Neural crest cell (in vitro differentiated cells): ENCODE data around the gene MPPE1. TPM values are rescaled to one million over a fixed set of nuclear protein-coding genes. Genes with fewer than 3 reads are reported as not detected.

Source experiments
- DNase-seq: peaks from one replicate; pipeline ENCODE4 v3.0.0; 2021; ENCODE audit warnings: low read depth, mixed read lengths, low spot score
- H3K27ac Mint-ChIP-seq: one replicate; pipeline ENCODE4 v1.8.0; 2021; ENCODE audit warnings: mild to moderate bottlenecking, mixed read lengths; ENCODE audit not compliant: unreplicated experiment
- H3K27me3 Mint-ChIP-seq: 2 replicates; pipeline ENCODE4 v1.8.0; 2021; ENCODE audit warnings: low read depth, mild to moderate bottlenecking, mixed read lengths
- H3K36me3 Mint-ChIP-seq: 2 replicates; pipeline ENCODE4 v1.8.0; 2021; ENCODE audit warnings: low read depth, mild to moderate bottlenecking, mixed read lengths
- H3K4me1 Mint-ChIP-seq: 2 replicates; pipeline ENCODE4 v1.8.0; 2021; ENCODE audit warnings: mixed read lengths
- H3K4me3 Mint-ChIP-seq: one replicate; pipeline ENCODE4 v1.8.0; 2021; ENCODE audit warnings: mild to moderate bottlenecking, mixed read lengths
- H3K9me3 Mint-ChIP-seq: 2 replicates; pipeline ENCODE4 v1.8.0; 2021; ENCODE audit warnings: mixed read lengths
- total RNA-seq: library from RNA; stranded (reverse); gene quantifications from 2 replicates; pipeline ENCODE4 v1.2.1, GENCODE V29; 2021
- TF ChIP-seq, protein P1 (sequence below): fragments of 200-600 bp; sonication (generic); conservative IDR thresholded peaks from 2 replicates; pipeline ENCODE4 v1.5.0; 2021; ENCODE audit warnings: antibody characterized with exemption, mild to moderate bottlenecking

MPPE1 gene
- total RNA-seq, 1 donor from 2014 or later: 22.8 TPM

DNA sequence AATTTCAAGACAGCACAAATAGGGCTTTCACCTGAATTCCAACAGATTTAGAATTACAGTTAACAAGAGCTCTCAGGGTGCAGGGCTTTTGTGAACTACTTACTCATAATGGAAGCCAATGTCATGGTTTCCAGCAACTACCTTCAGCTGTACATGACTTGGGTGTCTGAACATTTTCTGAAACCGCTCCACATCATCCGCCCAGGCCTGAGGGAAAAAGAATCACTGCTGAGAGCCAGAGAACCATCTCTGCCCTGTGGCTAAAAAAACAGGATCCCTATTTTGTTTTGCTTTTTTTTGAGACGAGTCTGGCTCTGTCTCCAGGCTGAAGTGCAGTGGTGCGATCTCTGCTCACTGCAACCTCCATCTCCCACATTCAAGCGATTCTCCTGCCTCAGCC, 18.8 kb downstream of the MPPE1 start:
- Mint-ChIP-seq H3K27me3 (no peaks in the 10 kb centered on the region), H3K4me3 (no peak overlapping the region), H3K4me1 (no peaks in the 10 kb centered on the region), H3K27ac (no peak overlapping the region), H3K36me3 (no peaks in the 10 kb centered on the region), H3K9me3 (no peaks in the 10 kb centered on the region)
- DNase-seq: no peak
- TF ChIP-seq, protein P1, sequence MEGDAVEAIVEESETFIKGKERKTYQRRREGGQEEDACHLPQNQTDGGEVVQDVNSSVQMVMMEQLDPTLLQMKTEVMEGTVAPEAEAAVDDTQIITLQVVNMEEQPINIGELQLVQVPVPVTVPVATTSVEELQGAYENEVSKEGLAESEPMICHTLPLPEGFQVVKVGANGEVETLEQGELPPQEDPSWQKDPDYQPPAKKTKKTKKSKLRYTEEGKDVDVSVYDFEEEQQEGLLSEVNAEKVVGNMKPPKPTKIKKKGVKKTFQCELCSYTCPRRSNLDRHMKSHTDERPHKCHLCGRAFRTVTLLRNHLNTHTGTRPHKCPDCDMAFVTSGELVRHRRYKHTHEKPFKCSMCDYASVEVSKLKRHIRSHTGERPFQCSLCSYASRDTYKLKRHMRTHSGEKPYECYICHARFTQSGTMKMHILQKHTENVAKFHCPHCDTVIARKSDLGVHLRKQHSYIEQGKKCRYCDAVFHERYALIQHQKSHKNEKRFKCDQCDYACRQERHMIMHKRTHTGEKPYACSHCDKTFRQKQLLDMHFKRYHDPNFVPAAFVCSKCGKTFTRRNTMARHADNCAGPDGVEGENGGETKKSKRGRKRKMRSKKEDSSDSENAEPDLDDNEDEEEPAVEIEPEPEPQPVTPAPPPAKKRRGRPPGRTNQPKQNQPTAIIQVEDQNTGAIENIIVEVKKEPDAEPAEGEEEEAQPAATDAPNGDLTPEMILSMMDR: no peak

DNA sequence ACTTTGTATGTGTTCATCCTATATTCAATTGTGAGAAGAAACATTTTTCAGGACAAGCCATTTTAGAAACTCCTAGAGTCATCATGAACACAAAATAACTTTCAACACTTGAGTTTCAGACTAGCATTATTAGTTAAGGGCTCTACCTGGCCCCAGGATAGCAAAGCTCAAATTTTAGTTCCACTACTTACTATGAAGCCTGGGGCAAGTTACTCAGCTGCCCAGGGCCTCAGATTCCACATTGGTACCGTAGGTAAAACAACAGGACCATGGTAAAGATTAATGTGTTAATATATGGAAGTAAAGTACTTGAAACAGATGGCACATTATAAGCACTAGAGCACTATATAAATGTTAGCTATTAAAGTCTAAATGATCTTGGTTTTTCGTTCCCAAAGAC, 19.4 kb downstream of the MPPE1 start:
- H3K4me3 Mint-ChIP-seq: no peak overlapping the region
- DNase-seq: no peak
- H3K4me1 Mint-ChIP-seq: no peaks in the 10 kb centered on the region
- H3K36me3 Mint-ChIP-seq: no peaks in the 10 kb centered on the region
- H3K27me3 Mint-ChIP-seq: no peaks in the 10 kb centered on the region
- no peak overlapping the region for H3K27ac Mint-ChIP-seq
- H3K9me3 Mint-ChIP-seq: no peaks in the 10 kb centered on the region
- TF ChIP-seq, protein P1: no peak

DNA sequence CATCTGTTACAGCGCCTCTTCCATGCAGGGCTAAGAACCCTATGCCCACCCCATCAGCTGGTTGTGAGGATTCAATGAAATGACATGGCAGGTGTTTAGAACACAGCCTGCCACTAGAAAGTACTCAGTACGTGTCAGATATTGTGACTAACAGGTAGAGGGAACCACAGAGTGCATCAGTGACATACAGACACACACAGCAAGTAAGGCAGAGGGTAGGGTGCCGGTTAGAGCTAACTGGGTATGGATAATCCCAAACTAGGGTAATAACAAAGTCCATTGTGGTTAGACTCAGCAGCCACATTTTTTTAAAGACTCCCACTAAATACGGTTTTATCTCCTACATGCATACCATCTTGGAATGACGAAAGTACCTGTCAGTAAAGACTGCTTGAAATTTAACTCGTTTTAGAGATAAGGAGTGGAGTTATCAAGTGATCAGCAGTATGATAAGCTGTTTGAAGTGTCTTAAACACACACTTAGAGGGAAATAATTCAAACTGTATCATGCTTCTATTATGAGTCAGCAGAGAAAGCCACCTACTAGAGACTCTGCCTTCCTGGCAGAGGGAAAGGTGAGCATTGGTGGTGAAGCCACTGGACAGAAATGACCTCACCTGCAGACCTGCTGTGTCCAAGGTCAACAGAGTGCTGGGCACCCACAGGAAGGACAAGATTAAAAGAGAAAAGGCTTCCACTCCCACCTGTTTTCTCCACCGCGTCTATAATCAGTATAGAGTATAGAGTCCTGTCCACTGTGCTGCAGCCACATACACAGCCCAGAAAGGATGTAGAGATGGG, 20.6 kb downstream of the MPPE1 start:
- Mint-ChIP-seq H3K9me3 (no peaks in the 10 kb centered on the region), H3K4me3 (no peak overlapping the region), H3K36me3 (no peaks in the 10 kb centered on the region), H3K27ac (no peak overlapping the region), H3K4me1 (no peaks in the 10 kb centered on the region), H3K27me3 (no peaks in the 10 kb centered on the region)
- DNase-seq: no peak
- TF ChIP-seq, protein P1: no peak

GRCh38 chr18:11886577-11887110, 21.5 kb downstream of the MPPE1 start:
- H3K4me3 Mint-ChIP-seq: no peak overlapping the region
- H3K4me1 Mint-ChIP-seq: no peaks in the 10 kb centered on the region

GRCh38 chr18:11885278-11885947, 22.7 kb downstream of the MPPE1 start:
- TF ChIP-seq, protein P1: no peak
- H3K36me3 Mint-ChIP-seq: peaks cover 2% of the 10 kb centered on the region
- no peak overlapping the region for H3K4me3 Mint-ChIP-seq
- no peaks in the 10 kb centered on the region for H3K27me3 Mint-ChIP-seq
- no peaks in the 10 kb centered on the region for H3K4me1 Mint-ChIP-seq
- no peaks in the 10 kb centered on the region for H3K9me3 Mint-ChIP-seq
- no peak for DNase-seq
- no peak overlapping the region for H3K27ac Mint-ChIP-seq

More at GRCh38 chr18:11886577-11887110, 21.5 kb downstream of the MPPE1 start:
- Mint-ChIP-seq H3K9me3 (no peaks in the 10 kb centered on the region), H3K36me3 (no peaks in the 10 kb centered on the region), H3K27ac (no peak overlapping the region), H3K27me3 (no peaks in the 10 kb centered on the region)
- TF ChIP-seq, protein P1: no peak
- DNase-seq: no peak
